Measurements from ENCODE around the gene SH3GL2.

GRCh38 chr9:17734674-17735073, 155.8 kb downstream of the SH3GL2 start:
- TF ChIP-seq POLR2AphosphoS5 (IDR thresholded peaks at IDR 0.05; ENCODE audit: low read depth, low read length) (no peak), REST (IDR thresholded peaks at IDR 0.05; ENCODE audit: insufficient read depth in 1 of 2, low read depth in 2 of 2, low read length in 2 of 2) (no peak), SIN3A (IDR thresholded peaks at IDR 0.05; ENCODE audit: borderline replicate concordance, insufficient read depth, low read length) (no peak), TAF1 (IDR thresholded peaks at IDR 0.05; ENCODE audit: borderline replicate concordance, insufficient read depth, low read length) (no peak)

All from PFSK-1 (cell line).